ENCODE results near the gene PLEKHM2. TPM values are rescaled to one million over a fixed set of nuclear protein-coding genes. Genes with fewer than 3 reads are reported as not detected.

PLEKHM2 gene
- total and polyA plus RNA-seq, 4 donors = 32.5 to 79.2 (median 63.1) TPM

GRCh38 chr1:15687446-15687845, 3.3 kb downstream of the PLEKHM2 start:
- H3K36me3 ChIP-seq (ENCODE audit: control insufficient read depth in 4 of 4, insufficient read depth in 4 of 4, low read length in 4 of 4) = peaks cover 0 to 3% (median 1%) of the 10 kb centered on the region in 4 donors
- no peak for DNase-seq

GRCh38 chr1:15690317-15690716, 6.2 kb downstream of the PLEKHM2 start:
- H3K27ac ChIP-seq (ENCODE audit: low read depth in 1 of 2, low read length in 1 of 2) = no peak overlapping the region
- H3K9me3 ChIP-seq (ENCODE audit: control insufficient read depth in 4 of 4, insufficient read depth in 3 of 4, low read length in 3 of 4) = no peaks in the 10 kb centered on the region
- 96% methylated on average over 6 of the region's 6 CpGs for WGBS, 2 donors
- no peaks in the 10 kb centered on the region for H3K27me3 ChIP-seq (ENCODE audit: control insufficient read depth in 3 of 3, insufficient read depth in 3 of 3, low read length in 2 of 3)
- H3K9ac ChIP-seq (ENCODE audit: insufficient read depth in 1 of 2, low read length in 2 of 2) = no peak overlapping the region
- H3K36me3 ChIP-seq (ENCODE audit: control insufficient read depth in 4 of 4, insufficient read depth in 4 of 4, low read length in 4 of 4) = peaks cover 0 to 3% (median 1%) of the 10 kb centered on the region in 4 donors
- TF ChIP-seq CTCF (IDR thresholded peaks at IDR 0.05; ENCODE audit: control extremely low read depth, extremely low read depth) = no peak
- ATAC-seq (ENCODE audit: insufficient read depth, low FRiP score) (no peak), DNase-seq (no peak)
- peaks cover 4 to 28% (median 17%) of the 10 kb centered on the region in 5 donors for H3K4me1 ChIP-seq (ENCODE audit: control insufficient read depth in 5 of 5, insufficient read depth in 5 of 5, low read length in 5 of 5)
- no peak overlapping the region for H3K4me3 ChIP-seq

More at GRCh38 chr1:15687446-15687845, 3.3 kb downstream of the PLEKHM2 start:
- no peak for TF ChIP-seq CTCF (IDR thresholded peaks at IDR 0.05; ENCODE audit: control extremely low read depth, extremely low read depth)
- Histone ChIP-seq H3K4me1 (ENCODE audit: control insufficient read depth in 5 of 5, insufficient read depth in 5 of 5, low read length in 5 of 5) (peaks cover 7 to 31% (median 17%) of the 10 kb centered on the region in 5 donors), H3K27ac (ENCODE audit: low read depth in 1 of 2, low read length in 1 of 2) (no peak overlapping the region), H3K9me3 (ENCODE audit: control insufficient read depth in 4 of 4, insufficient read depth in 3 of 4, low read length in 3 of 4) (no peaks in the 10 kb centered on the region), H3K4me3 (no peak overlapping the region), H3K27me3 (ENCODE audit: control insufficient read depth in 3 of 3, insufficient read depth in 3 of 3, low read length in 2 of 3) (no peaks in the 10 kb centered on the region), H3K9ac (ENCODE audit: insufficient read depth in 1 of 2, low read length in 2 of 2) (no peak overlapping the region)
- no peak for ATAC-seq (ENCODE audit: insufficient read depth, low FRiP score)
- WGBS, 2 donors = 35 to 47% methylated on average over 2 of the region's 2 CpGs

- Histone ChIP-seq H3K4me3 (no peak overlapping the region), H3K27ac (ENCODE audit: low read depth in 1 of 2, low read length in 1 of 2) (peak overlapping the region in 1 of 2 donors; percentile 64), H3K9me3 (ENCODE audit: control insufficient read depth in 4 of 4, insufficient read depth in 3 of 4, low read length in 3 of 4) (no peaks in the 10 kb centered on the region), H3K4me1 (ENCODE audit: control insufficient read depth in 5 of 5, insufficient read depth in 5 of 5, low read length in 5 of 5) (peaks cover 5 to 17% (median 17%) of the 10 kb centered on the region in 5 donors), H3K9ac (ENCODE audit: insufficient read depth in 1 of 2, low read length in 2 of 2) (peak overlapping the region in 1 of 2 donors; percentile 54), H3K36me3 (ENCODE audit: control insufficient read depth in 4 of 4, insufficient read depth in 4 of 4, low read length in 4 of 4) (peaks cover 0 to 3% (median 1%) of the 10 kb centered on the region in 4 donors), H3K27me3 (ENCODE audit: control insufficient read depth in 3 of 3, insufficient read depth in 3 of 3, low read length in 2 of 3) (no peaks in the 10 kb centered on the region)
- TF ChIP-seq CTCF (IDR thresholded peaks at IDR 0.05; ENCODE audit: control extremely low read depth, extremely low read depth) = no peak
- peak; percentile 77 to 88 (median 80) for DNase-seq
- WGBS, 2 donors = 76 to 85% methylated on average over 11 of the region's 11 CpGs
- no peak for ATAC-seq (ENCODE audit: insufficient read depth, low FRiP score)
Measured at GRCh38 chr1:15691434-15692032, 7.4 kb downstream of the PLEKHM2 start.
